Natural killer cell (primary cell): Measurements from ENCODE around the gene AOPEP. TPM values are rescaled to one million over a fixed set of nuclear protein-coding genes. Genes with fewer than 3 reads are reported as not detected.

ENCODE experiments used
- ATAC-seq, 3 donors: fragments of 150-1000 bp in 2 of 3; fragments of 200-7000 bp in 1 of 3; cut with Tn5 transposase; 1 replicate in 1 of 3; 2 replicates in 2 of 3; pipeline ENCODE4 v1.10.0; 2021; ENCODE audit warnings: mild to moderate bottlenecking in 2 of 3, moderate library complexity in 2 of 3
- DNase-seq, 2 donors: peaks; one replicate each; pipeline versions ENCODE4 v3.0.0 to v3.0.0-alpha.2; 2013 to 2021; ENCODE audit warnings: mixed read lengths in 1 of 2
- H3K27ac ChIP-seq: one replicate; pipeline ENCODE4 v1.5.1; 2013; ENCODE audit warnings: mild to moderate bottlenecking, low read length
- H3K27me3 ChIP-seq: one replicate; pipeline ENCODE4 v1.6.1; 2013; ENCODE audit warnings: low read length; ENCODE audit not compliant: control insufficient read depth, insufficient read depth
- H3K36me3 ChIP-seq: one replicate; pipeline ENCODE4 v1.6.1; 2013; ENCODE audit warnings: low read length; ENCODE audit not compliant: control insufficient read depth, insufficient read depth
- H3K4me1 ChIP-seq: one replicate; pipeline ENCODE4 v1.6.1; 2013; ENCODE audit warnings: low read length; ENCODE audit not compliant: control insufficient read depth, insufficient read depth
- H3K4me3 ChIP-seq: one replicate; pipeline ENCODE4 v1.5.1; 2013; ENCODE audit warnings: low read length
- H3K9me3 ChIP-seq: one replicate; pipeline ENCODE4 v1.6.1; 2013; ENCODE audit warnings: low read length; ENCODE audit not compliant: control insufficient read depth, insufficient read depth
- H3K27ac Mint-ChIP-seq, 2 donors: one replicate each; pipeline ENCODE4 v1.8.0; 2022; ENCODE audit warnings: mild to moderate bottlenecking in 2 of 2, mixed read lengths in 2 of 2, moderate library complexity in 1 of 2
- H3K27me3 Mint-ChIP-seq, 2 donors: one replicate each; pipeline ENCODE4 v1.8.0; 2022; ENCODE audit warnings: low read depth in 2 of 2, mixed read lengths in 2 of 2
- H3K36me3 Mint-ChIP-seq: one replicate; pipeline ENCODE4 v1.8.0; 2022; ENCODE audit warnings: mixed read lengths
- H3K4me1 Mint-ChIP-seq, 2 donors: one replicate each; pipeline ENCODE4 v1.8.0; 2022; ENCODE audit warnings: mixed read lengths in 2 of 2
- H3K4me3 Mint-ChIP-seq: one replicate; pipeline ENCODE4 v1.8.0; 2022; ENCODE audit warnings: mild to moderate bottlenecking, moderate library complexity, mixed read lengths
- H3K9me3 Mint-ChIP-seq, 2 donors: one replicate each; pipeline ENCODE4 v1.8.0; 2022; ENCODE audit warnings: mixed read lengths in 2 of 2
- WGBS: methylation state at CpG from one replicate; pipeline ENCODE4 v1.1.7; 2013; ENCODE audit warnings: missing lambda C conversion rate; ENCODE audit not compliant: insufficient coverage; 5-methylcytosine and 5-hydroxymethylcytosine counted together
- intact Hi-C: fragments of 100-400 bp; cut with micrococcal nuclease; formaldehyde crosslinking; loops from one replicate; pipeline ENCODE4 v1.14.2; 2022
- total RNA-seq, 4 donors: library from RNA; stranded (reverse); fragments of 120-200 nt in 1 of 4; gene quantifications; one replicate each; pipeline versions ENCODE4 v1.2.3 to v1.2.4, GENCODE V29; 2013 to 2022
- TF ChIP-seq, protein P1 (sequence below): fragments of 200-600 bp; IDR thresholded peaks from one replicate; pipeline ENCODE4 v1.8.0; 2022; ENCODE audit warnings: antibody characterized with exemption

The AOPEP gene
- total RNA-seq, 3 donors from 2014 or later (not counting 1 experiment from before 2014, with no cell fraction given), result 20.1 to 22.6 (median 20.6) TPM

DNA sequence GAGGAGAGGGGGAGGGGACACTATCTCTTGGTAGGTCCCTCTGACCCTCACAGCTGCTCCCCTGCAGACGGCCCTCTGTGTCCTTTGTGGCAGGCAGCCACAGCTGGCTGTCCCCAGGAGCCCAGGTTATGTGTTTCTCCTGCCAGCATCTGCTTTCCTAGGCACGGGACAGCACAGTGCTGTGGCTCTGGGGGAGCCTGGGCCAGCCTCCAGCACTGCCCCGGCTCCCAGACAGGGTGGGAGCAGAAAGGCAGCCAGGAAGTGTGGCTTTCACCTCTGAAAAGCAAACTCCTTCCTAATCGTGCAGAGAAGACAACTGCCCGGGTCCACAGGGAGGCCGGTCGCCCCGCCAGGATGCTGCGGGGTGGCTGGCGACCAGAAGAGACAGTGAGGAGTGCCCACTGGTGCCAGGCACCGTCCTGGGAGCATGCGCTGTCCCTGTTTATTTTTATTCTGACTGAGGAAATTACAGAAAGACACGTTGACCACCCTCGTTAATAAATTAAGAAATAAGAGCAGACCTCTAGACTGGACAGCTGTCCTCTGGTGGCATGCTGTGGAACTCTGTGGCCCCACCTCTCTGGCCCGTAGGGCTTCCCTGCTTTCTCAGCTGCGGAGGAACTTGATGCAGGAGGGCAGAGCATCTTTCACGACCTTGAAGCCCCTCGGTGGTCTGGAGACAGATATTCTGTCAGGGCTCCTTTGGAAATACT lies 350.7 kb downstream of the AOPEP start:
- no peaks in the 10 kb centered on the region for H3K36me3 Mint-ChIP-seq
- H3K9me3 Mint-ChIP-seq, result no peaks in the 10 kb centered on the region
- DNase-seq (no peak), ATAC-seq (no peak)
- no peaks in the 10 kb centered on the region for H3K4me1 ChIP-seq
- H3K27me3 ChIP-seq, result no peaks in the 10 kb centered on the region
- no peak overlapping the region for H3K27ac ChIP-seq
- H3K9me3 ChIP-seq, result no peaks in the 10 kb centered on the region
- no peak overlapping the region for H3K4me3 ChIP-seq
- no peak overlapping the region for H3K4me3 Mint-ChIP-seq
- WGBS, result 93% methylated on average over 18 of the region's 18 CpGs
- no peaks in the 10 kb centered on the region for H3K36me3 ChIP-seq
- TF ChIP-seq, protein P1, sequence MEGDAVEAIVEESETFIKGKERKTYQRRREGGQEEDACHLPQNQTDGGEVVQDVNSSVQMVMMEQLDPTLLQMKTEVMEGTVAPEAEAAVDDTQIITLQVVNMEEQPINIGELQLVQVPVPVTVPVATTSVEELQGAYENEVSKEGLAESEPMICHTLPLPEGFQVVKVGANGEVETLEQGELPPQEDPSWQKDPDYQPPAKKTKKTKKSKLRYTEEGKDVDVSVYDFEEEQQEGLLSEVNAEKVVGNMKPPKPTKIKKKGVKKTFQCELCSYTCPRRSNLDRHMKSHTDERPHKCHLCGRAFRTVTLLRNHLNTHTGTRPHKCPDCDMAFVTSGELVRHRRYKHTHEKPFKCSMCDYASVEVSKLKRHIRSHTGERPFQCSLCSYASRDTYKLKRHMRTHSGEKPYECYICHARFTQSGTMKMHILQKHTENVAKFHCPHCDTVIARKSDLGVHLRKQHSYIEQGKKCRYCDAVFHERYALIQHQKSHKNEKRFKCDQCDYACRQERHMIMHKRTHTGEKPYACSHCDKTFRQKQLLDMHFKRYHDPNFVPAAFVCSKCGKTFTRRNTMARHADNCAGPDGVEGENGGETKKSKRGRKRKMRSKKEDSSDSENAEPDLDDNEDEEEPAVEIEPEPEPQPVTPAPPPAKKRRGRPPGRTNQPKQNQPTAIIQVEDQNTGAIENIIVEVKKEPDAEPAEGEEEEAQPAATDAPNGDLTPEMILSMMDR, result no peak
- H3K27ac Mint-ChIP-seq, result no peak overlapping the region
- intact Hi-C loops, result no loop called here
- H3K27me3 Mint-ChIP-seq, result no peaks in the 10 kb centered on the region
- H3K4me1 Mint-ChIP-seq, result no peaks in the 10 kb centered on the region

DNA sequence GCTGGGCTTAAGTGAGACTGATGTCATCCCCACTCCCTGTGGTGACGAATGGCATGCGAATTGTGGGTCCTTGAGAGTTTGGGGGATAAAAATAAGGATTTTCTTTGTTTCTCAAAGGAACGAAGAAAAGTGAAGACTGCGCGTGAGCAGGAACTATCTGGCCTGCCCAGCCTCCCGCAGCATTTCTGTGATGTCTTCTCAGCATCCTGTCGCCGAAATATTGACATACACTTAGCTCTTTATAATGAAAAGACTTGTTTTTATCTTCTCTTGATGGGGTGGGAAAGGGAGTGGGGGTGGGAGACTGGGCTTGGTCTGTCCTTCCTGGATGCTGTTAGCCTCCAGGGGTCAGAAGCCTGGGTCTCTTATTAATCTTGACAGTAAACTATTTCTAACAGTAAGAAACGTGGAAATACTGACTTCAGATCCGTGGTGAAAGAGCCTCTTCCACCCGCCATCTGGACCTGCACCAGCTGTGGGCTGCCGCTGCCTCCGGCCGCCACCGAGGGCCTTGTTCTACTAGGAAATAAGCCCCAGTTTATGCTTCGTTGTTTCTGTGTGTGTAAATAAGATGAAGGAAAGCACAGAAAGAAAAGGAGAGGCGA lies 351.4 kb downstream of the AOPEP start:
- 96% methylated on average over 15 of the region's 17 CpGs for WGBS
- no peak for ATAC-seq
- no peaks in the 10 kb centered on the region for H3K9me3 Mint-ChIP-seq
- no peak overlapping the region for H3K4me3 Mint-ChIP-seq
- Histone ChIP-seq H3K27me3 (no peaks in the 10 kb centered on the region), H3K9me3 (no peaks in the 10 kb centered on the region), H3K27ac (no peak overlapping the region), H3K36me3 (no peaks in the 10 kb centered on the region), H3K4me1 (no peaks in the 10 kb centered on the region), H3K4me3 (no peak overlapping the region)
- no peak for DNase-seq
- intact Hi-C loops, result no loop called here
- TF ChIP-seq, protein P1, result no peak
- no peaks in the 10 kb centered on the region for H3K4me1 Mint-ChIP-seq
- H3K27ac Mint-ChIP-seq, result no peak overlapping the region
- no peaks in the 10 kb centered on the region for H3K36me3 Mint-ChIP-seq
- no peaks in the 10 kb centered on the region for H3K27me3 Mint-ChIP-seq

DNA sequence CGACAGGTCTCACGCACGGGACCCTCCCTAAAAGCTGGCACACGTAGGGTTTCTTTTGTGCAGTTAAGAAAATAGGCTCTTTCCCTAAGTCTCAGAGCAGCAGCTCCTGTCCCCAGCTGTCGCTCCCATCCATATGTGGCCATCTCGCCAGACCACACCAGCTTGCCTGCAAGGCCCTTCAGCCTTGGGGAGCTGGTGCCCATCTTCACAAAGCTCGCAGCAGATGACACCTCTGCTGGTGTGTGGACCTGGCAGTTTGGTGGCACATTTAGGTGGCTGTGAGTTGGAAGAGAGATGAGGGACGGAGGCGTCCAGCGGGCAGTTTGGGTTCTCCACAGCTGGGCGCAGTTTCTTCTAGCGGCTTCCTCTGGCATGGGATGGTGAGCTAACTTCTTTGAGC lies 352.0 kb downstream of the AOPEP start:
- H3K4me3 ChIP-seq, result no peak overlapping the region
- H3K4me1 ChIP-seq, result no peaks in the 10 kb centered on the region
- Mint-ChIP-seq H3K9me3 (no peaks in the 10 kb centered on the region), H3K4me3 (no peak overlapping the region), H3K4me1 (no peaks in the 10 kb centered on the region), H3K27me3 (no peaks in the 10 kb centered on the region), H3K36me3 (no peaks in the 10 kb centered on the region), H3K27ac (no peak overlapping the region)
- DNase-seq (no peak), ATAC-seq (no peak)
- H3K27me3 ChIP-seq, result no peaks in the 10 kb centered on the region
- H3K27ac ChIP-seq, result no peak overlapping the region
- TF ChIP-seq, protein P1, result no peak
- 96% methylated on average over 12 of the region's 12 CpGs for WGBS
- H3K9me3 ChIP-seq, result no peaks in the 10 kb centered on the region
- no peaks in the 10 kb centered on the region for H3K36me3 ChIP-seq
- intact Hi-C loops, result no loop called here

DNA sequence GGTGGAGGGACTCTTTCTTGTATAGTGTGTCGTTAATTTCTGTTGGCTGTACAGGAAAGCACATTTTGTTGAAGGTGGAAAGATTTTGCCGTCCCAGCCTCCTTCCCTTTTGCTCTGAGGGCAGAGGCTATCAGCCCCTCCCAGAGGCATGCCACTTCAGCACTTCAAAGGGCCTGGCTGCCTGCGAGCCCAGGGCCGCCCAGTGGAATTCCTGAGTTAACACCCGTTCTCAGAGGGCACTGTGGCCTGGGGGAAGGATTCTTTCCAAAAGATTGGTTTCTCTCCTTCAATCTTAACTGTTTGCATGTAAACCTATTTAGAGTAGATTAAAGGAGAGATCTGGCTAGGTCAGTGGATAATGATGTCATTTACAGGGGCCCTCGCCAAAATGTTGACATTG lies 352.4 kb downstream of the AOPEP start:
- H3K27ac Mint-ChIP-seq, result no peak overlapping the region
- Histone ChIP-seq H3K4me3 (no peak overlapping the region), H3K4me1 (no peaks in the 10 kb centered on the region), H3K27ac (no peak overlapping the region), H3K9me3 (no peaks in the 10 kb centered on the region), H3K36me3 (no peaks in the 10 kb centered on the region), H3K27me3 (no peaks in the 10 kb centered on the region)
- ATAC-seq (no peak), DNase-seq (no peak)
- no peaks in the 10 kb centered on the region for H3K9me3 Mint-ChIP-seq
- no peaks in the 10 kb centered on the region for H3K36me3 Mint-ChIP-seq
- intact Hi-C loops, result no loop called here
- WGBS, result 90% methylated on average over 3 of the region's 6 CpGs
- no peaks in the 10 kb centered on the region for H3K27me3 Mint-ChIP-seq
- TF ChIP-seq, protein P1, result no peak
- no peaks in the 10 kb centered on the region for H3K4me1 Mint-ChIP-seq
- H3K4me3 Mint-ChIP-seq, result no peak overlapping the region
